Testis (tissue), 3 donors: ENCODE data around the gene VWA8. TPM values are rescaled to one million over a fixed set of nuclear protein-coding genes. Genes with fewer than 3 reads are reported as not detected.

ENCODE experiments used
- DNase-seq: peaks from one replicate; pipeline ENCODE4 v3.0.0-alpha.2; 2019
- H3K27ac ChIP-seq, 2 donors: fragments of 200-600 bp; sonication (generic); one replicate each; pipeline ENCODE4 v1.5.1; 2019
- H3K27me3 ChIP-seq: fragments of 200-600 bp; sonication (generic); one replicate; pipeline ENCODE4 v1.5.1; 2019
- H3K36me3 ChIP-seq: fragments of 200-600 bp; sonication (generic); one replicate; pipeline ENCODE4 v1.5.1; 2017; ENCODE audit warnings: low read depth; ENCODE audit errors: missing control alignments
- H3K4me1 ChIP-seq: fragments of 200-600 bp; sonication (generic); one replicate; pipeline ENCODE4 v1.5.1; 2019
- H3K4me3 ChIP-seq, 2 donors: fragments of 200-600 bp; sonication (generic); one replicate each; pipeline ENCODE4 v1.5.1; 2017 to 2019
- H3K9me3 ChIP-seq: fragments of 200-600 bp; sonication (generic); one replicate; pipeline ENCODE4 v1.5.1; 2017
- POLR2A ChIP-seq: fragments of 450-650 bp; IDR thresholded peaks from one replicate; pipeline ENCODE4 v1.6.1; 2017; ENCODE audit warnings: antibody characterized with exemption, mild to moderate bottlenecking, moderate library complexity
- WGBS, 2 donors: methylation state at CpG; one replicate each; pipeline ENCODE4 v1.1.5; 2018; 5-methylcytosine and 5-hydroxymethylcytosine counted together
- intact Hi-C: fragments of 100-400 bp; cut with DNase I; formaldehyde crosslinking; loops from one replicate; pipeline ENCODE4 v1.15.1; 2023; ENCODE audit warnings: low total_unique reads
- polyA plus RNA-seq: library from polyadenylated mRNA; stranded (reverse); fragments of 350-450 nt; fragmentation: Illumina TruSeq; extraction: RNeasy Lipid Tissue Mini Kit (QIAGEN cat#74804); gene quantifications from one replicate; pipeline ENCODE4 v1.2.3, GENCODE V29; 2014; ENCODE audit warnings: low read depth, low replicate concordance; ENCODE audit not compliant: insufficient read depth
- total RNA-seq, 2 donors: library from RNA; depleted of rRNA; stranded (reverse); fragments of >200 nt; gene quantifications; one replicate each; pipeline ENCODE4 v1.2.3, GENCODE V29; 2016
- TF ChIP-seq, protein P1 (sequence below), 3 experiments: fragments of 450-650 bp in 2 of 3; fragments of 200-600 bp in 1 of 3; sonication (generic) in 1 of 3; IDR thresholded peaks; one replicate each; pipeline ENCODE4 v1.5.1; 2016 to 2019; ENCODE audit warnings: antibody characterized with exemption in 3 of 3, mild to moderate bottlenecking in 2 of 3, moderate library complexity in 1 of 3

VWA8 gene
- total and polyA plus RNA-seq, 3 donors from 2014 or later: 6.9 to 27.1 (median 15.2) TPM

DNA sequence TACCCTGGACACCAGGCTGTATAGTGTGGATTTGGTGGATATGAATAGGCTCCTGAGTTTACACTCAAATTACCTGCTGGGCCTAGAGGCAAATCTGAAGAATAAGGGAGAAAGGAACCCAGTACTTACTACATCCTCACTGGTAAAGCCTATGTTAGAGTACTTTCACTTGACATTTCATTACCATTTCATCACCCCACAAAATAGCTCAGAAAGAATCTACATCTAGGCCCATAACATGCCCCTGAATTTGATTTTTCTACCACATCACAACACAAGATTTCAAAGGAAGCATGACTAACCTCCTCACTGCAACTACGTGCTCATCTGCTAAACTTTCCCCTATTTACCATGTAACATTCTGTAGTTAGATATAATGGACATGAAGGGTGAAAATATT, 43.3 kb downstream of the VWA8 start:
- H3K27me3 ChIP-seq: no peaks in the 10 kb centered on the region
- DNase-seq: no peak
- WGBS, 2 donors: 83 to 87% methylated on average over 1 of the region's 1 CpG
- peaks cover 5% of the 10 kb centered on the region for H3K4me1 ChIP-seq
- no peaks in the 10 kb centered on the region for H3K9me3 ChIP-seq
- no peak for TF ChIP-seq POLR2A
- TF ChIP-seq, protein P1, sequence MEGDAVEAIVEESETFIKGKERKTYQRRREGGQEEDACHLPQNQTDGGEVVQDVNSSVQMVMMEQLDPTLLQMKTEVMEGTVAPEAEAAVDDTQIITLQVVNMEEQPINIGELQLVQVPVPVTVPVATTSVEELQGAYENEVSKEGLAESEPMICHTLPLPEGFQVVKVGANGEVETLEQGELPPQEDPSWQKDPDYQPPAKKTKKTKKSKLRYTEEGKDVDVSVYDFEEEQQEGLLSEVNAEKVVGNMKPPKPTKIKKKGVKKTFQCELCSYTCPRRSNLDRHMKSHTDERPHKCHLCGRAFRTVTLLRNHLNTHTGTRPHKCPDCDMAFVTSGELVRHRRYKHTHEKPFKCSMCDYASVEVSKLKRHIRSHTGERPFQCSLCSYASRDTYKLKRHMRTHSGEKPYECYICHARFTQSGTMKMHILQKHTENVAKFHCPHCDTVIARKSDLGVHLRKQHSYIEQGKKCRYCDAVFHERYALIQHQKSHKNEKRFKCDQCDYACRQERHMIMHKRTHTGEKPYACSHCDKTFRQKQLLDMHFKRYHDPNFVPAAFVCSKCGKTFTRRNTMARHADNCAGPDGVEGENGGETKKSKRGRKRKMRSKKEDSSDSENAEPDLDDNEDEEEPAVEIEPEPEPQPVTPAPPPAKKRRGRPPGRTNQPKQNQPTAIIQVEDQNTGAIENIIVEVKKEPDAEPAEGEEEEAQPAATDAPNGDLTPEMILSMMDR (IDR thresholded peaks at IDR 0.05): no peak
- H3K36me3 ChIP-seq: no peaks in the 10 kb centered on the region
- no peak overlapping the region for H3K4me3 ChIP-seq
- intact Hi-C loops: no loop called here
- no peak overlapping the region for H3K27ac ChIP-seq

DNA sequence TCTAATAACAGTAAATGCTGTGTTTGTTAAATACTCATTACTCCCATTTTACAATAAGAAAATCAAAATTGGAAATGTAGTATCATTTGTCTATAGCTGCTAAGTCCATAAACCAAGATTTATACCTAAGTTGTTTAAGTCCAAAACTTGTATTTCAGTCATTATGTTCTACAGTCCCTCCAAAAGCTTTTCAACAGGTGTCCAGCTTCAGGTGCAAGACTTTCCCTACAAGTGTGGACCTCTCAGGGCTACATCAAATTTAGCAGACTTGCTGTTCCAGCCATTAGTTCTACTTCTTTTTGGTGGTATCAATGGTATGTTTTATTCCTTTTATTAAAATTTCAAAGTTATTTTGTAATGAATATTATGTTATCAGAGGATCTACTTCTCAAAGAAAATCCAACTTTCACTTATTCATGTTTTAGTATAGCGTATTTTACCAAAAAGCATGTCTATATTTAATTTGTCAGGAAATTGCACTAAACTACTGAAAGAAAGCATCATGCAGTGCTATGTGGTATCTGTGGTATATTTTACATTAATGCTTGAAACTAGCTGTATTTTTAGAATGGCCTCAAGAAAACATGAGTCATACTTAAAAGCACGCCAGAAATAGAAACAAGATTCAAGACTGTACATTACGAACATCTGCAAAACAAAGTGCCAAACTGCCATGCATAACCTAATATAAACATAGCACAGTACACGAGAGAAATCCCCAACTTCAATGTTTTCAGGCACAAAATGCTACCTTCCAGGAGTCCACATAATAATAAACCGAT, 44.5 kb downstream of the VWA8 start:
- Histone ChIP-seq H3K4me3 (no peak overlapping the region), H3K9me3 (no peaks in the 10 kb centered on the region), H3K36me3 (no peaks in the 10 kb centered on the region), H3K4me1 (peaks cover 5% of the 10 kb centered on the region), H3K27me3 (no peaks in the 10 kb centered on the region), H3K27ac (no peak overlapping the region)
- DNase-seq: no peak
- intact Hi-C loops: no loop called here
- TF ChIP-seq, protein P1 (IDR thresholded peaks at IDR 0.05): no peak
- TF ChIP-seq POLR2A: no peak
- 76 to 79% methylated on average over 5 of the region's 5 CpGs for WGBS, 2 donors

DNA sequence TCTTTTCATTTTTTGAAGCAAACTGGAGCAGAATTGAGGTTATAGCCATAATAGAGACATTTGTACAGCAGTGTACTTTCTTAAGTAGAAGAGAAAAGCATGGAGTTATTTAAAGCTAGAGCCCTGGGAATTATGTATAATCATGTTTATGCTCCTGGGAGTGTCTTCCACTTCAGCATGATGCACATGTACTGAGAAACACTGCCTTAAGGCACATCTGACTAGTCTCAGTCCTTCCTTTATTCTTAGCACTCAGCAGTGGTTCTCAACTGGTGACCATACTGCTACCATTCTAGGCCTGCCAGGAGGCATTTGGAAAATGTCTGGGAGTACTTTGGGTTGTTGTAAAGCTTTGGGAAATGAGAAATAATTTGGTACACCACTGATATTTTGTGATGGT, 45.8 kb downstream of the VWA8 start:
- TF ChIP-seq POLR2A: no peak
- TF ChIP-seq, protein P1 (IDR thresholded peaks at IDR 0.05): no peak
- H3K4me1 ChIP-seq: peaks cover 5% of the 10 kb centered on the region
- no peak overlapping the region for H3K27ac ChIP-seq
- intact Hi-C loops: no loop called here
- no peak overlapping the region for H3K4me3 ChIP-seq
- no peaks in the 10 kb centered on the region for H3K27me3 ChIP-seq
- no peaks in the 10 kb centered on the region for H3K36me3 ChIP-seq
- DNase-seq: no peak
- H3K9me3 ChIP-seq: no peaks in the 10 kb centered on the region

DNA sequence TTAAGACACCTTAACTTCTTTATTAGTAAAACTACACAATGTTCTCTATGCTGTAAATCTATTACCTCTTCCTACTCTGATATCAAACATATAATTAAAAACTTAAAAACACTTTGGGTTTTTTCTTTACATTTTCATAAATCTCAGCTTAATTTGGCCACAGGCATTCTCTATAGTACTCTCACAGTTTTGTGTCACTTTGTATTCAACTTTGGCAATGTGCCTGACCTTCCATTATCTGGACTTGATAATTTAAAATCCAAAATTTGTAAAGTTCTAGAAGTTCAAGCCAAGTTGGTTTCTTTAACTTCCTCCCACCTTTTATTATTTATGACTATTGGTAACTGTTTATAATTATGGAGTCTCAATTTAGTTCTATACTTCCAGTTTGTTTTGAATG, 46.4 kb downstream of the VWA8 start:
- H3K4me1 ChIP-seq: peaks cover 5% of the 10 kb centered on the region

More for the DNA sequence above, 46.4 kb downstream of the VWA8 start:
- TF ChIP-seq, protein P1 (IDR thresholded peaks at IDR 0.05): no peak
- TF ChIP-seq POLR2A: no peak
- no peak overlapping the region for H3K27ac ChIP-seq
- DNase-seq: no peak
- H3K4me3 ChIP-seq: no peak overlapping the region
- intact Hi-C loops: no loop called here
- H3K36me3 ChIP-seq: no peaks in the 10 kb centered on the region
- no peaks in the 10 kb centered on the region for H3K27me3 ChIP-seq
- H3K9me3 ChIP-seq: no peaks in the 10 kb centered on the region
